ENCODE measurements around the gene BORCS8.

The BORCS8 gene

GRCh38 chr19:19207637-19208572, 16.0 kb upstream of the BORCS8 start:
- H3K36me3 Mint-ChIP-seq (ENCODE audit: low read depth): no peaks in the 10 kb centered on the region
- H3K27me3 Mint-ChIP-seq: peaks cover 52% of the 10 kb centered on the region
- H3K9me3 Mint-ChIP-seq: no peaks in the 10 kb centered on the region
- no peak overlapping the region for H3K27ac Mint-ChIP-seq
- H3K4me1 Mint-ChIP-seq (ENCODE audit: low read depth): peaks cover 20% of the 10 kb centered on the region
- intact Hi-C loops (cut with micrococcal nuclease): no loop called here
- H3K4me3 Mint-ChIP-seq: no peak overlapping the region

- H3K27me3 Mint-ChIP-seq: peaks cover 43% of the 10 kb centered on the region
- peaks cover 4% of the 10 kb centered on the region for H3K36me3 Mint-ChIP-seq (ENCODE audit: low read depth)
- H3K9me3 Mint-ChIP-seq: no peaks in the 10 kb centered on the region
- intact Hi-C loops (cut with micrococcal nuclease): no loop called here
- H3K4me3 Mint-ChIP-seq: no peak overlapping the region
- no peak overlapping the region for H3K27ac Mint-ChIP-seq
- H3K4me1 Mint-ChIP-seq (ENCODE audit: low read depth): peaks cover 29% of the 10 kb centered on the region
Measured at GRCh38 chr19:19206938-19207337, 15.0 kb upstream of the BORCS8 start.

GRCh38 chr19:19205416-19206410, 13.8 kb upstream of the BORCS8 start:
- Mint-ChIP-seq H3K4me1 (ENCODE audit: low read depth) (peaks cover 37% of the 10 kb centered on the region), H3K36me3 (ENCODE audit: low read depth) (peaks cover 15% of the 10 kb centered on the region), H3K27ac (no peak overlapping the region), H3K27me3 (peaks cover 32% of the 10 kb centered on the region), H3K9me3 (no peaks in the 10 kb centered on the region), H3K4me3 (no peak overlapping the region)
- intact Hi-C loops (cut with micrococcal nuclease): no loop called here

- Mint-ChIP-seq H3K9me3 (no peaks in the 10 kb centered on the region), H3K27me3 (peaks cover 22% of the 10 kb centered on the region), H3K4me3 (peak overlapping the region; percentile 83), H3K36me3 (ENCODE audit: low read depth) (peaks cover 27% of the 10 kb centered on the region), H3K27ac (peak overlapping the region; percentile 23), H3K4me1 (ENCODE audit: low read depth) (peaks cover 37% of the 10 kb centered on the region)
- intact Hi-C loops (cut with micrococcal nuclease): no loop called here
Measured at GRCh38 chr19:19204181-19204580, 12.2 kb upstream of the BORCS8 start.

GRCh38 chr19:19203012-19203856, 11.3 kb upstream of the BORCS8 start, which contains the start of gene NR2C2AP:
Gene NR2C2AP, minus strand, starts transcription at chr19:19203414. Its CDS starts 354 bp downstream, at chr19:19203060.
- Mint-ChIP-seq H3K4me3 (peak within 1 kb of the TSS; percentile 83), H3K9me3 (no peaks in the 10 kb centered on the region), H3K36me3 (ENCODE audit: low read depth) (peaks cover 37% of the 10 kb centered on the region), H3K4me1 (ENCODE audit: low read depth) (peaks cover 40% of the 10 kb centered on the region), H3K27ac (peak within 1 kb of the TSS; percentile 88), H3K27me3 (peaks cover 20% of the 10 kb centered on the region)
- intact Hi-C loops (cut with micrococcal nuclease): loop anchor here (1.0 kb wide), 1 partner anchor 11 kb away; the partner anchor contains the start of genes BORCS8 and RFXANK

- Mint-ChIP-seq H3K36me3 (ENCODE audit: low read depth) (peaks cover 42% of the 10 kb centered on the region), H3K27me3 (peaks cover 18% of the 10 kb centered on the region), H3K9me3 (no peaks in the 10 kb centered on the region), H3K27ac (peak overlapping the region; percentile 88), H3K4me3 (peak overlapping the region; percentile 83), H3K4me1 (ENCODE audit: low read depth) (peaks cover 39% of the 10 kb centered on the region)
- intact Hi-C loops (cut with micrococcal nuclease): loop anchor here (1.0 kb wide), 1 partner anchor 10 kb away; the partner anchor contains the start of genes BORCS8 and RFXANK
Measured at GRCh38 chr19:19202707-19203011, 10.7 kb upstream of the BORCS8 start.

- Mint-ChIP-seq H3K4me1 (ENCODE audit: low read depth) (peaks cover 32% of the 10 kb centered on the region), H3K4me3 (peak overlapping the region; percentile 83), H3K27me3 (peaks cover 18% of the 10 kb centered on the region), H3K36me3 (ENCODE audit: low read depth) (peaks cover 49% of the 10 kb centered on the region), H3K9me3 (no peaks in the 10 kb centered on the region), H3K27ac (peak overlapping the region; percentile 88)
- intact Hi-C loops (cut with micrococcal nuclease): no loop called here
Measured at GRCh38 chr19:19201697-19202630, 10.0 kb upstream of the BORCS8 start.

- intact Hi-C loops (cut with micrococcal nuclease): loop anchor here (2.0 kb wide), 1 partner anchor 31 kb away; no protein-coding TSS in a partner anchor
- Mint-ChIP-seq H3K27ac (peak overlapping the region; percentile 99), H3K27me3 (no peaks in the 10 kb centered on the region)
Measured at GRCh38 chr19:19193926-19194325, 2.0 kb upstream of the BORCS8 start.

GRCh38 chr19:19192910-19193423, 1.0 kb upstream of the BORCS8 start:
- Mint-ChIP-seq H3K4me1 (ENCODE audit: low read depth) (peaks cover 48% of the 10 kb centered on the region), H3K36me3 (ENCODE audit: low read depth) (peaks cover 86% of the 10 kb centered on the region)

More at GRCh38 chr19:19193926-19194325, 2.0 kb upstream of the BORCS8 start:
- Mint-ChIP-seq H3K9me3 (no peaks in the 10 kb centered on the region), H3K36me3 (ENCODE audit: low read depth) (peaks cover 86% of the 10 kb centered on the region), H3K4me1 (ENCODE audit: low read depth) (peaks cover 44% of the 10 kb centered on the region), H3K4me3 (peak overlapping the region; percentile 91)

GRCh38 chr19:19191768-19192077, 229 bp downstream of the BORCS8 start:
- H3K4me1 Mint-ChIP-seq (ENCODE audit: low read depth): peaks cover 52% of the 10 kb centered on the region
- peak overlapping the region; percentile 91 for H3K4me3 Mint-ChIP-seq
- no peaks in the 10 kb centered on the region for H3K27me3 Mint-ChIP-seq
- peaks cover 85% of the 10 kb centered on the region for H3K36me3 Mint-ChIP-seq (ENCODE audit: low read depth)
- H3K9me3 Mint-ChIP-seq: peaks cover 6% of the 10 kb centered on the region
- peak overlapping the region; percentile 99 for H3K27ac Mint-ChIP-seq
- intact Hi-C loops (cut with micrococcal nuclease): loop anchor here (1.0 to 2.0 kb wide), 2 partner anchors 12 to 33 kb away; partner anchors contain the start of gene NR2C2AP

More at GRCh38 chr19:19192910-19193423, 1.0 kb upstream of the BORCS8 start:
- H3K27ac Mint-ChIP-seq: peak overlapping the region; percentile 99
- H3K27me3 Mint-ChIP-seq: no peaks in the 10 kb centered on the region
- intact Hi-C loops (cut with micrococcal nuclease): loop anchor here (1.0 to 2.0 kb wide), 2 partner anchors 10 to 32 kb away; partner anchors contain the start of gene NR2C2AP
- peak overlapping the region; percentile 91 for H3K4me3 Mint-ChIP-seq
- H3K9me3 Mint-ChIP-seq: no peaks in the 10 kb centered on the region

- H3K4me1 Mint-ChIP-seq (ENCODE audit: low read depth): peaks cover 44% of the 10 kb centered on the region
Measured at GRCh38 chr19:19186742-19187141, 5.2 kb downstream of the BORCS8 start.

More at GRCh38 chr19:19186742-19187141, 5.2 kb downstream of the BORCS8 start:
- intact Hi-C loops (cut with micrococcal nuclease): no loop called here
- Mint-ChIP-seq H3K36me3 (ENCODE audit: low read depth) (peaks cover 86% of the 10 kb centered on the region), H3K27me3 (no peaks in the 10 kb centered on the region), H3K9me3 (peaks cover 17% of the 10 kb centered on the region), H3K27ac (peak overlapping the region; percentile 46), H3K4me3 (no peak overlapping the region)

Data from dendritic cell treated with granulocyte-macrophage colony-stimulating factor and Interleukin-4, amounts not matched to agents 40 ng/mL and 50 ng/mL, for 4 days (primary cell).